OCI-LY7 (cell line): ENCODE measurements around the gene C9. TPM values are rescaled to one million over a fixed set of nuclear protein-coding genes. Genes with fewer than 3 reads are reported as not detected.
A peak's percentile ranks its signal among the peaks of the same experiment; 100 is the strongest.
"Not testable (repeated sequence)": the region's sequence is repeated elsewhere in the genome, so short reads cannot be mapped to it uniquely, and the experiment has no call there.

Experiments
- BruUV-seq: library from RNA; stranded (reverse); fragments of 400-500 nt; replicated peaks from 2 replicates; lab custom pipeline; 2021; lab: Mats Ljungman, UMichigan
- CTCF ChIA-PET: fragments of 300-600 bp; sonication (Branson Sonifier 250); formaldehyde crosslinking; loops from one replicate; lab custom pipeline; 2022; ENCODE audit warnings: antibody characterized with exemption; ENCODE audit not compliant: unreplicated experiment; lab: Charles Lee
- POLR2A ChIA-PET: fragments of 300-600 bp; sonication (Branson Sonifier 250); formaldehyde crosslinking; loops from one replicate; lab custom pipeline; 2022; ENCODE audit warnings: antibody characterized with exemption; lab: Charles Lee
- DNase-seq: peaks from one replicate; pipeline ENCODE4 v3.0.0-alpha.2; 2015; ENCODE audit warnings: low spot score
- H2AFZ ChIP-seq: fragments of 200-600 bp; sonication (generic), shearing (Covaris generic); 2 replicates; pipeline ENCODE4 v1.6.1; 2014; ENCODE audit warnings: mild to moderate bottlenecking, antibody characterized with exemption, low read length, moderate library complexity
- H3K27ac ChIP-seq: fragments of 200-600 bp; sonication (generic); 2 replicates; pipeline ENCODE4 v1.5.1; 2014; ENCODE audit warnings: mixed run types, low read depth, mild to moderate bottlenecking, moderate library complexity, low read length, inconsistent platforms; ENCODE audit not compliant: poor library complexity, severe bottlenecking
- H3K36me3 ChIP-seq: fragments of 200-600 bp; sonication (generic); 2 replicates; pipeline ENCODE4 v1.6.1; 2014; ENCODE audit warnings: mild to moderate bottlenecking, antibody characterized with exemption, low read length, moderate library complexity, mixed read lengths; ENCODE audit not compliant: insufficient read depth
- H3K4me1 ChIP-seq: fragments of 200-600 bp; sonication (generic); 2 replicates; pipeline ENCODE4 v1.5.1; 2014; ENCODE audit warnings: mild to moderate bottlenecking, low read length; ENCODE audit not compliant: insufficient read depth, poor library complexity, severe bottlenecking
- H3K4me2 ChIP-seq: fragments of 200-600 bp; sonication (generic); 2 replicates; pipeline ENCODE4 v1.6.1; 2014; ENCODE audit warnings: mild to moderate bottlenecking, low read length
- H3K4me3 ChIP-seq: fragments of 200-600 bp; sonication (generic); 2 replicates; pipeline ENCODE4 v1.5.1; 2014; ENCODE audit warnings: mild to moderate bottlenecking, low read depth, low read length; ENCODE audit not compliant: poor library complexity, severe bottlenecking
- H3K79me2 ChIP-seq: fragments of 200-600 bp; sonication (generic); 2 replicates; pipeline ENCODE4 v1.6.1; 2016; ENCODE audit warnings: low read depth, mild to moderate bottlenecking, low read length, moderate library complexity, mixed read lengths; ENCODE audit not compliant: insufficient read depth
- H3K9me2 ChIP-seq: fragments of 200-600 bp; sonication (generic); 2 replicates; pipeline ENCODE4 v1.6.1; 2016; ENCODE audit warnings: mild to moderate bottlenecking, low read length, mixed read lengths; ENCODE audit not compliant: insufficient read depth
- H3K9me3 ChIP-seq: fragments of 200-600 bp; sonication (generic); 2 replicates; pipeline ENCODE4 v1.6.1; 2014; ENCODE audit warnings: mild to moderate bottlenecking, mixed run types, low read length, mixed read lengths
- H4K20me1 ChIP-seq: fragments of 200-600 bp; sonication (generic); 2 replicates; pipeline ENCODE4 v1.6.1; 2014; ENCODE audit warnings: mild to moderate bottlenecking, antibody characterized with exemption, low read length, moderate library complexity, mixed read lengths; ENCODE audit not compliant: insufficient read depth
- CTCF ChIP-seq: fragments of 200-600 bp; sonication (generic); conservative IDR thresholded peaks from 2 replicates; pipeline ENCODE4 v1.5.1; 2014; ENCODE audit warnings: mild to moderate bottlenecking, antibody characterized with exemption, low read length, moderate library complexity, mixed read lengths
- EZH2phosphoT487 ChIP-seq: fragments of 200-600 bp; sonication (generic); IDR thresholded peaks from 2 replicates; pipeline ENCODE4 v1.6.1; 2018; ENCODE audit warnings: low read depth, borderline replicate concordance, mild to moderate bottlenecking, mixed run types, antibody characterized with exemption, low read length, moderate library complexity, mixed read lengths
- intact Hi-C: fragments of 100-400 bp; cut with micrococcal nuclease; formaldehyde crosslinking; loops from one replicate; pipeline ENCODE4 v1.10.0; 2022; ENCODE audit not compliant: unreplicated experiment
- total RNA-seq, 2 experiments: library from RNA; depleted of rRNA in 1 of 2; stranded (reverse); fragments of >200 nt in 1 of 2; shearing (Covaris generic) in 1 of 2; gene quantifications; 2 replicates each; pipeline ENCODE4 v1.2.3, GENCODE V29; 2014 to 2022

Gene C9
- total RNA-seq, 2 experiments from 2014 or later = not detected

- TF ChIP-seq EZH2phosphoT487 = no peak
- peak; percentile 66 for TF ChIP-seq CTCF
- H2AFZ ChIP-seq = no peak overlapping the region
- no peak overlapping the region for H3K4me2 ChIP-seq
- no peaks in the 10 kb centered on the region for H3K9me3 ChIP-seq
- H4K20me1 ChIP-seq = no peaks in the 10 kb centered on the region
- ChIA-PET CTCF (no interaction called here), POLR2A (interaction anchor here (1.0 kb wide), 1 partner anchor 13 kb away, joined by 3 read pairs; no protein-coding TSS in a partner anchor)
- H3K4me3 ChIP-seq = no peak overlapping the region
- peak; percentile 21 for DNase-seq
- H3K9me2 ChIP-seq = no peaks in the 10 kb centered on the region
- H3K79me2 ChIP-seq = no peaks in the 10 kb centered on the region
- no TSS peak for BruUV-seq
- no peak overlapping the region for H3K27ac ChIP-seq
- intact Hi-C loops = loop anchor here (10.0 kb wide), 1 partner anchor 69 kb away; the partner anchor contains the start of gene FYB1
- H3K36me3 ChIP-seq = no peaks in the 10 kb centered on the region
- no peaks in the 10 kb centered on the region for H3K4me1 ChIP-seq
These were observed 81.0 kb downstream of the C9 start for GRCh38 chr5:39283231-39283818.

- Histone ChIP-seq H3K9me2 (no peaks in the 10 kb centered on the region), H3K4me2 (no peak overlapping the region), H3K27ac (no peak overlapping the region), H3K79me2 (no peaks in the 10 kb centered on the region), H3K4me3 (no peak overlapping the region), H4K20me1 (no peaks in the 10 kb centered on the region), H2AFZ (no peak overlapping the region), H3K36me3 (no peaks in the 10 kb centered on the region), H3K9me3 (no peaks in the 10 kb centered on the region), H3K4me1 (no peaks in the 10 kb centered on the region)
- CTCF ChIA-PET = no interaction called here
- TF ChIP-seq EZH2phosphoT487 (no peak), CTCF (no peak)
- no peak for DNase-seq
- BruUV-seq = no TSS peak
- intact Hi-C loops = loop anchor here (10.0 kb wide), 1 partner anchor 68 kb away; the partner anchor contains the start of gene FYB1
- POLR2A ChIA-PET = interaction anchor here (1.0 kb wide), 1 partner anchor 12 kb away, joined by 3 read pairs; no protein-coding TSS in a partner anchor
These were observed 81.7 kb downstream of the C9 start for GRCh38 chr5:39282561-39282960.

DNA sequence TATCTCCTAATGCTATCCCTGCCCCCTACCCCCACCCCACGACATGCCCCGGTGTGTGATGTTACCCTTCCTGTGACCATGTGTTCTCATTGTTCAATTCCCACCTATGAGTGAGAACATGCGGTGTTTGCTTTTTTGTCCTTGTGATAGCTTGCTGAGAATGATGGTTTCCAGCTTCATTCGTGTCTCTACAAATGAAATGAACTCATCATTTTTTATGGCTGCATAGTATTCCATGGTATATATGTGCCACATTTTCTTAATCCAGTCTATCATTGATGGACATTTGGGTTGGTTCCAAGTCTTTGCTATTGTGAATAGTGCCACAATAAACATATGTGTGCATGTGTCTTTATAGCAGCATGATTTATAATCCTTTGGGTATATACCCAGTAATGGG, 88.4 kb downstream of the C9 start:
- H3K79me2 ChIP-seq, BruUV-seq, CTCF ChIA-PET, H4K20me1 ChIP-seq, H3K4me3 ChIP-seq, H3K4me2 ChIP-seq, H3K4me1 ChIP-seq, DNase-seq, H3K9me2 ChIP-seq, H3K9me3 ChIP-seq, H3K27ac ChIP-seq, POLR2A ChIA-PET, intact Hi-C loops, H3K36me3 ChIP-seq, H2AFZ ChIP-seq: not testable (repeated sequence)
